Keratinocyte (primary cell): Measurements from ENCODE around the gene OR10S1.

ENCODE experiments used
- EZH2 ChIP-seq: IDR thresholded peaks from one replicate; pipeline ENCODE4 v1.6.1; 2012; ENCODE audit warnings: inconsistent platforms, mild to moderate bottlenecking, low read length, moderate library complexity
- TF ChIP-seq, protein P1 (sequence below), 3 experiments: IDR thresholded peaks in 1 of 3; conservative IDR thresholded peaks in 1 of 3; optimal IDR thresholded peaks in 1 of 3; 2 replicates in 2 of 3; 3 replicates in 1 of 3; pipeline versions ENCODE3 to v1.5.1; 2011; ENCODE audit warnings: low read length in 3 of 3, mild to moderate bottlenecking in 3 of 3, moderate library complexity in 2 of 3, control low read depth in 1 of 3, inconsistent platforms in 1 of 3; ENCODE audit not compliant: insufficient read depth in 2 of 3; ENCODE audit errors: extremely low read depth in 1 of 3

DNA sequence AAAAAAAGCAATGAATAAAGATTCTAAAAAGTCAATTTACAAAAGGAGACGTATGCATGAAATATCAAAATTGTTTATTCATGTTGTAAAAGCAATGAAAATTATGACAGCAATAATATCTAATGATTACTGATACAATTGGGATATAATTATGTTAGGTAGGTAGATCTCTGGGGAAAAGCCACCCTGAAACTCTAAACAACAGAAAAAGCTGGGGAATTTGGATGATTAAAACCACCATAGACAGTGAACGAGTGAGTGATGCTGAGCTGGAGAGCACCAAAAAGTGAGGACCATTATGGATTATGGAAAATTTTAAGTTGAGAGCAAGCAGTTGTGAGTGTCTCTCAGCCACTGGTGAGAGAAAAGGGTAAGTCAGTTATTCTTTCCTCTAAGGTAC, 48.9 kb upstream of the OR10S1 start, which contains the start of gene OR10G8:
- TF ChIP-seq, protein P1, sequence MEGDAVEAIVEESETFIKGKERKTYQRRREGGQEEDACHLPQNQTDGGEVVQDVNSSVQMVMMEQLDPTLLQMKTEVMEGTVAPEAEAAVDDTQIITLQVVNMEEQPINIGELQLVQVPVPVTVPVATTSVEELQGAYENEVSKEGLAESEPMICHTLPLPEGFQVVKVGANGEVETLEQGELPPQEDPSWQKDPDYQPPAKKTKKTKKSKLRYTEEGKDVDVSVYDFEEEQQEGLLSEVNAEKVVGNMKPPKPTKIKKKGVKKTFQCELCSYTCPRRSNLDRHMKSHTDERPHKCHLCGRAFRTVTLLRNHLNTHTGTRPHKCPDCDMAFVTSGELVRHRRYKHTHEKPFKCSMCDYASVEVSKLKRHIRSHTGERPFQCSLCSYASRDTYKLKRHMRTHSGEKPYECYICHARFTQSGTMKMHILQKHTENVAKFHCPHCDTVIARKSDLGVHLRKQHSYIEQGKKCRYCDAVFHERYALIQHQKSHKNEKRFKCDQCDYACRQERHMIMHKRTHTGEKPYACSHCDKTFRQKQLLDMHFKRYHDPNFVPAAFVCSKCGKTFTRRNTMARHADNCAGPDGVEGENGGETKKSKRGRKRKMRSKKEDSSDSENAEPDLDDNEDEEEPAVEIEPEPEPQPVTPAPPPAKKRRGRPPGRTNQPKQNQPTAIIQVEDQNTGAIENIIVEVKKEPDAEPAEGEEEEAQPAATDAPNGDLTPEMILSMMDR (optimal IDR thresholded peaks at IDR 0.05 in 1 of 3, IDR thresholded peaks at IDR 0.05 in 1 of 3, conservative IDR thresholded peaks at IDR 0.05 in 1 of 3; ENCODE audit: extremely low read depth in 1 of 3, insufficient read depth in 2 of 3, low read length in 3 of 3): no peak
- TF ChIP-seq EZH2: no peak
